OCI-LY7 (cell line): Measurements from ENCODE around the gene RNF217.

Experiments used
- CTCF ChIP-seq: fragments of 200-600 bp; sonication (generic); conservative IDR thresholded peaks from 2 replicates; pipeline ENCODE4 v1.5.1; 2014; ENCODE audit warnings: mild to moderate bottlenecking, antibody characterized with exemption, low read length, moderate library complexity, mixed read lengths
- EZH2phosphoT487 ChIP-seq: fragments of 200-600 bp; sonication (generic); IDR thresholded peaks from 2 replicates; pipeline ENCODE4 v1.6.1; 2018; ENCODE audit warnings: low read depth, borderline replicate concordance, mild to moderate bottlenecking, mixed run types, antibody characterized with exemption, low read length, moderate library complexity, mixed read lengths

GRCh38 chr6:125001684-125002405 lies 39.6 kb downstream of the RNF217 start:
- TF ChIP-seq EZH2phosphoT487 (no peak), CTCF (no peak)
